K562 (cell line): Measurements from ENCODE around the gene MYO1H. TPM values are rescaled to one million over a fixed set of nuclear protein-coding genes. Genes with fewer than 3 reads are reported as not detected.

Source experiments
- ATAC-seq: fragments of 200-7000 bp; cut with Tn5 transposase; 3 replicates; pipeline ENCODE4 v1.9.1; 2020; ENCODE audit warnings: moderate library complexity
- BruUV-seq: library from RNA; stranded (reverse); fragments of 400-500 nt; replicated peaks from 2 replicates; lab custom pipeline; 2021; lab: Mats Ljungman, UMichigan
- CTCF ChIA-PET: fragments of 300-600 bp; formaldehyde crosslinking; extraction: SDS; loops from one replicate; lab custom pipeline; 2021; ENCODE audit warnings: low intra/inter-chr PET ratio; lab: Yijun Ruan, JAX
- POLR2A ChIA-PET: fragments of 300-600, 350-650 bp; sonication (Branson Sonifier 250); formaldehyde crosslinking; extraction: SDS; loops from one replicate; lab custom pipeline; 2021; ENCODE audit warnings: antibody characterized with exemption, inconsistent platforms; lab: Yijun Ruan, JAX
- DNase-seq, 4 experiments: peaks; one replicate each; pipeline versions ENCODE4 v3.0.0 to v3.0.0-alpha.2; 2011 to 2018; ENCODE audit warnings: low spot score in 3 of 4, mixed read lengths in 3 of 4; ENCODE audit errors: extremely low read depth in 1 of 4
- FAIRE-seq: peaks from 2 replicates; lab custom pipeline; 2011; peaks lifted over from hg19 to GRCh38; lab: Jason Lieb, UNC
- H2AFZ ChIP-seq: 2 replicates; pipeline ENCODE4 v1.6.0; 2011; ENCODE audit warnings: low read depth, low read length, control low read depth, inconsistent platforms
- H3K27ac ChIP-seq: fragments of 200-600 bp; 3 replicates; pipeline ENCODE4 v1.8.0; 2011; ENCODE audit warnings: low read depth, mild to moderate bottlenecking, control low read depth, inconsistent platforms, low read length, moderate library complexity, mixed read lengths; ENCODE audit errors: extremely low read depth
- H3K27me3 ChIP-seq, 2 experiments: fragments of 300-600 bp in 1 of 2; 2 replicates in 1 of 2; 3 replicates in 1 of 2; pipeline versions ENCODE4 v1.6.0 to v1.8.0; 2011; ENCODE audit warnings: inconsistent platforms in 2 of 2, low read length in 2 of 2, mild to moderate bottlenecking in 1 of 2, mixed read lengths in 1 of 2, moderate library complexity in 1 of 2; ENCODE audit not compliant: control insufficient read depth in 2 of 2, insufficient read depth in 2 of 2
- H3K36me3 ChIP-seq: fragments of 300-600 bp; 3 replicates; pipeline ENCODE4 v1.8.0; 2011; ENCODE audit warnings: mild to moderate bottlenecking, low read length, inconsistent platforms; ENCODE audit not compliant: control insufficient read depth, insufficient read depth
- H3K4me1 ChIP-seq, 2 experiments: fragments of 200-600 bp in 1 of 2; replicated peaks in 1 of 2; 2 replicates in 1 of 2; 3 replicates in 1 of 2; pipeline versions ENCODE4 v1.5.1 to v1.8.0; 2011; ENCODE audit warnings: inconsistent platforms in 2 of 2, low read length in 2 of 2, mild to moderate bottlenecking in 1 of 2, mixed read lengths in 1 of 2, moderate library complexity in 1 of 2; ENCODE audit not compliant: control insufficient read depth in 2 of 2, insufficient read depth in 2 of 2
- H3K4me2 ChIP-seq: 2 replicates; pipeline ENCODE4 v1.6.1; 2011; ENCODE audit warnings: low read length, control low read depth, inconsistent platforms, mixed read lengths; ENCODE audit not compliant: insufficient read depth
- H3K4me3 ChIP-seq: fragments of 200-600 bp; sonication (generic), shearing (Covaris generic); 2 replicates; pipeline ENCODE4 v1.5.1; 2016; ENCODE audit warnings: control low read depth, inconsistent platforms
- H3K79me2 ChIP-seq: fragments of 200-600 bp; 3 replicates; pipeline ENCODE4 v1.8.0; 2011; ENCODE audit warnings: low read length, inconsistent platforms; ENCODE audit not compliant: control insufficient read depth, insufficient read depth
- H3K9ac ChIP-seq, 2 experiments: 2 replicates each; pipeline versions ENCODE4 v1.6.0 to v1.6.1; 2011; ENCODE audit warnings: low read depth in 2 of 2, low read length in 2 of 2, control low read depth in 1 of 2, inconsistent platforms in 1 of 2, mild to moderate bottlenecking in 1 of 2, mixed read lengths in 1 of 2; ENCODE audit not compliant: insufficient read depth in 1 of 2
- H3K9me1 ChIP-seq: one replicate; pipeline ENCODE4 v1.6.0; 2011; ENCODE audit warnings: inconsistent platforms, mild to moderate bottlenecking, low read length, moderate library complexity; ENCODE audit not compliant: control insufficient read depth, insufficient read depth
- H3K9me3 ChIP-seq: replicated peaks from 2 replicates; pipeline ENCODE4 v1.5.1; 2011; ENCODE audit warnings: low read depth, low read length, inconsistent platforms; ENCODE audit not compliant: control insufficient read depth, insufficient read depth
- H4K20me1 ChIP-seq: replicated peaks from 2 replicates; pipeline ENCODE4 v1.6.1; 2011; ENCODE audit warnings: low read length, inconsistent platforms, mixed read lengths; ENCODE audit not compliant: control insufficient read depth, insufficient read depth
- BCL6 ChIP-seq: fragments of 250-450 bp; sonication (Bioruptor Pico); IDR thresholded peaks from 2 replicates; pipeline ENCODE4 v1.4.0; 2020
- ELF1 ChIP-seq: fragments of 200-800 bp; sonication (Bioruptor generic); IDR thresholded peaks from 2 replicates; pipeline ENCODE4 v1.6.1; 2016; ENCODE audit warnings: missing genetic modification characterization, missing compliant biosample characterization
- PHTF2 ChIP-seq: fragments of 250-450 bp; sonication (Bioruptor Pico); IDR thresholded peaks from 2 replicates; pipeline ENCODE4 v1.5.0; 2021; ENCODE audit warnings: mild to moderate bottlenecking
- PREB ChIP-seq: sonication (generic); formaldehyde crosslinking; IDR thresholded peaks from 2 replicates; pipeline ENCODE4 v1.8.1; 2023; ENCODE audit warnings: mild to moderate bottlenecking, missing genetic modification reagents
- ZNF280A ChIP-seq: fragments of 450-650 bp; IDR thresholded peaks from 2 replicates; pipeline ENCODE4 v1.6.1; 2018; ENCODE audit warnings: mild to moderate bottlenecking, low read depth; ENCODE audit not compliant: partially characterized antibody
- ZNF445 ChIP-seq: fragments of 250-450 bp; sonication (Bioruptor Pico); IDR thresholded peaks from 2 replicates; pipeline ENCODE4 v1.4.0; 2020; ENCODE audit warnings: low read depth, mild to moderate bottlenecking, moderate library complexity
- WGBS: fragments of 100-300 bp; shearing (Covaris generic); methylation state at CpG from one replicate; pipeline ENCODE4 v1.1.6; 2016; ENCODE audit warnings: low coverage, mixed read lengths; ENCODE audit not compliant: insufficient coverage; ENCODE audit errors: missing lambda C conversion rate; 5-methylcytosine and 5-hydroxymethylcytosine counted together
- in situ Hi-C: fragments of 300-500 bp; cut with MboI; formaldehyde crosslinking; loops from 4 replicates; pipeline ENCODE4 v1.15.0; 2018; ENCODE audit warnings: inconsistent platforms, mixed read lengths
- intact Hi-C: fragments of 100-400 bp; cut with micrococcal nuclease; formaldehyde crosslinking; loops from 2 replicates; pipeline ENCODE4 v1.14.2; 2022
- polyA plus RNA-seq, 8 experiments: library from polyadenylated mRNA; depleted of rRNA in 4 of 8; stranded (reverse) in 5 of 8; unstranded in 3 of 8; fragments of >200 nt; fragmentation: Nextera tagmentation in 2 of 8; fragmentation: Illumina TruSeq in 1 of 8; extraction: Ambion mirVana in 2 of 8; extraction: Trizol in 1 of 8; gene quantifications; 2 replicates each; pipeline versions ENCODE4 v1.2.1 to v1.2.3, GENCODE V29; 2011 to 2014; ENCODE audit warnings: inconsistent platforms in 1 of 8, missing spikeins in 1 of 8
- total RNA-seq, 7 experiments: library from RNA; depleted of rRNA in 6 of 7; stranded (reverse); fragments of >200 nt in 6 of 7; fragmentation: Illumina TruSeq in 2 of 7; extraction: Trizol in 2 of 7; gene quantifications; 2 replicates each; pipeline versions ENCODE4 v1.2.1 to v1.2.3, GENCODE V29; 2011 to 2021; ENCODE audit warnings: low replicate concordance in 1 of 7

Gene MYO1H
- total and polyA plus RNA-seq, 9 of the 15 experiments (the other 6 are each of a cell fraction or from before 2014, with no cell fraction given): not detected

GRCh38 chr12:109329686-109330085, 18.0 kb upstream of the MYO1H start:
- H2AFZ ChIP-seq: no peak overlapping the region
- H3K9me1 ChIP-seq: no peaks in the 10 kb centered on the region
- TF ChIP-seq ELF1 (tag) (no peak), PHTF2 (CRISPR knock-in tag) (no peak), PREB (no peak), BCL6 (CRISPR knock-in tag) (no peak), ZNF445 (CRISPR knock-in tag) (no peak), ZNF280A (no peak)
- intact Hi-C loops (no loop called here), in situ Hi-C loops (no loop called here)
- no TSS peak for BruUV-seq
- peaks cover 15 to 32% of the 10 kb centered on the region in 2 experiments; a peak in 4 of 5 replicates for H3K27me3 ChIP-seq
- H4K20me1 ChIP-seq: no peaks in the 10 kb centered on the region
- FAIRE-seq (no peak), ATAC-seq (no peak), DNase-seq (no peak)
- H3K4me2 ChIP-seq: no peak overlapping the region
- ChIA-PET CTCF (no interaction called here), POLR2A (interaction anchor here (0.6 kb wide), 1 partner anchor 448 kb away, joined by 3 read pairs; no protein-coding TSS in a partner anchor)
- no peaks in the 10 kb centered on the region for H3K9me3 ChIP-seq
- no peak overlapping the region for H3K9ac ChIP-seq
- H3K27ac ChIP-seq: no peak overlapping the region
- no peaks in the 10 kb centered on the region for H3K4me1 ChIP-seq
- H3K79me2 ChIP-seq: no peaks in the 10 kb centered on the region
- WGBS: 2% methylated on average over 7 of the region's 7 CpGs
- H3K4me3 ChIP-seq: no peak overlapping the region
- H3K36me3 ChIP-seq: no peaks in the 10 kb centered on the region
